IMR-90 (cell line): ENCODE data around the gene ZNFX1. TPM values are rescaled to one million over a fixed set of nuclear protein-coding genes. Genes with fewer than 3 reads are reported as not detected.
A peak's percentile ranks its signal among the peaks of the same experiment; 100 is the strongest.

ENCODE experiments used
- ATAC-seq: fragments of 200-7000 bp; cut with Tn5 transposase; 2 replicates; pipeline ENCODE4 v1.9.1; 2020; ENCODE audit warnings: low read depth, mild to moderate bottlenecking, moderate library complexity
- BruUV-seq: library from RNA; stranded (reverse); fragments of 400-500 nt; replicated peaks from 2 replicates; lab custom pipeline; 2021; lab: Mats Ljungman, UMichigan
- CTCF ChIA-PET: fragments of 300-600 bp; formaldehyde crosslinking; extraction: SDS; loops from one replicate; lab custom pipeline; 2021; ENCODE audit warnings: antibody characterized with exemption; lab: Yijun Ruan, JAX
- POLR2A ChIA-PET: fragments of 300-600 bp; sonication (Branson Sonifier 250); formaldehyde crosslinking; loops from one replicate; lab custom pipeline; 2022; ENCODE audit warnings: antibody characterized with exemption; ENCODE audit not compliant: unreplicated experiment; lab: Charles Lee
- DNase-seq: peaks from one replicate; pipeline ENCODE4 v3.0.0; 2013
- H2AFZ ChIP-seq: replicated peaks from 2 replicates; pipeline ENCODE3; 2013; ENCODE audit warnings: low read length, mild to moderate bottlenecking; ENCODE audit not compliant: poor library complexity
- H2AK5ac ChIP-seq: 2 replicates; pipeline ENCODE4 v1.6.1; 2013; ENCODE audit warnings: low read depth, low read length, inconsistent platforms
- H2AK9ac ChIP-seq: replicated peaks from 2 replicates; pipeline ENCODE3; 2013; ENCODE audit warnings: mild to moderate bottlenecking, low read depth, low read length, moderate library complexity; ENCODE audit not compliant: poor library complexity
- H2BK120ac ChIP-seq: 2 replicates; pipeline ENCODE4 v1.6.1; 2013; ENCODE audit warnings: low read depth, low read length, inconsistent platforms
- H2BK15ac ChIP-seq: 3 replicates; pipeline ENCODE4 v1.6.1; 2013; ENCODE audit warnings: low read depth, low read length, inconsistent platforms
- H2BK20ac ChIP-seq: 2 replicates; pipeline ENCODE4 v1.6.1; 2013; ENCODE audit warnings: low read depth, mild to moderate bottlenecking, inconsistent platforms, low read length, moderate library complexity
- H2BK5ac ChIP-seq: 2 replicates; pipeline ENCODE4 v1.6.1; 2013; ENCODE audit warnings: mild to moderate bottlenecking, low read depth, low read length, inconsistent platforms; ENCODE audit not compliant: poor library complexity, severe bottlenecking
- H3K14ac ChIP-seq: replicated peaks from 2 replicates; pipeline ENCODE4 v1.6.1; 2013; ENCODE audit warnings: low read depth, low read length, inconsistent platforms
- H3K18ac ChIP-seq: 2 replicates; pipeline ENCODE4 v1.6.1; 2013; ENCODE audit warnings: low read depth, low read length, control low read depth
- H3K23ac ChIP-seq: 2 replicates; pipeline ENCODE4 v1.6.1; 2013; ENCODE audit warnings: low read depth, low read length, inconsistent platforms
- H3K27ac ChIP-seq: 2 replicates; pipeline ENCODE4 v1.5.1; 2013; ENCODE audit warnings: mild to moderate bottlenecking, control low read depth, low read length; ENCODE audit not compliant: insufficient read depth
- H3K27me3 ChIP-seq: 2 replicates; pipeline ENCODE4 v1.6.1; 2013; ENCODE audit warnings: low read length; ENCODE audit not compliant: control insufficient read depth, insufficient read depth
- H3K36me3 ChIP-seq: 2 replicates; pipeline ENCODE4 v1.6.1; 2013; ENCODE audit warnings: low read length, mixed read lengths; ENCODE audit not compliant: control insufficient read depth, insufficient read depth
- H3K4ac ChIP-seq: 2 replicates; pipeline ENCODE4 v1.6.1; 2013; ENCODE audit warnings: low read depth, low read length, inconsistent platforms
- H3K4me1 ChIP-seq: 2 replicates; pipeline ENCODE4 v1.6.1; 2013; ENCODE audit warnings: low read length, mixed read lengths; ENCODE audit not compliant: control insufficient read depth, insufficient read depth
- H3K4me2 ChIP-seq: 2 replicates; pipeline ENCODE4 v1.6.1; 2013; ENCODE audit warnings: low read depth, mild to moderate bottlenecking, control low read depth, low read length, moderate library complexity
- H3K4me3 ChIP-seq: 2 replicates; pipeline ENCODE4 v1.5.1; 2013; ENCODE audit warnings: low read depth, mild to moderate bottlenecking, control low read depth, low read length, moderate library complexity; ENCODE audit not compliant: insufficient read depth
- H3K56ac ChIP-seq: 2 replicates; pipeline ENCODE4 v1.6.1; 2013; ENCODE audit warnings: low read length, inconsistent platforms; ENCODE audit not compliant: insufficient read depth; ENCODE audit errors: extremely low read depth
- H3K79me1 ChIP-seq, 2 experiments: 2 replicates each; pipeline ENCODE4 v1.6.1; 2013; ENCODE audit warnings: low read length in 2 of 2, inconsistent platforms in 1 of 2, low read depth in 1 of 2
- H3K9ac ChIP-seq: 2 replicates; pipeline ENCODE4 v1.6.1; 2013; ENCODE audit warnings: low read depth, low read length, control low read depth
- H3K9me1 ChIP-seq: 2 replicates; pipeline ENCODE4 v1.6.1; 2013; ENCODE audit warnings: low read length, inconsistent platforms; ENCODE audit not compliant: insufficient read depth
- H3K9me3 ChIP-seq: 2 replicates; pipeline ENCODE4 v1.6.1; 2013; ENCODE audit warnings: low read length; ENCODE audit not compliant: control insufficient read depth, insufficient read depth
- H4K20me1 ChIP-seq: 2 replicates; pipeline ENCODE4 v1.6.1; 2013; ENCODE audit warnings: low read length, inconsistent platforms; ENCODE audit not compliant: insufficient read depth
- H4K5ac ChIP-seq: 2 replicates; pipeline ENCODE4 v1.6.1; 2013; ENCODE audit warnings: mild to moderate bottlenecking, low read depth, low read length, control low read depth
- H4K8ac ChIP-seq, 2 experiments: 2 replicates each; pipeline ENCODE4 v1.6.1; 2013; ENCODE audit warnings: low read depth in 2 of 2, low read length in 2 of 2, control low read depth in 1 of 2, inconsistent platforms in 1 of 2
- H4K91ac ChIP-seq: 2 replicates; pipeline ENCODE4 v1.6.1; 2013; ENCODE audit warnings: low read depth, low read length, inconsistent platforms; ENCODE audit not compliant: insufficient read depth
- BHLHE40 ChIP-seq: fragments of 150-350 bp; IDR thresholded peaks from 2 replicates; pipeline ENCODE4 v1.6.1; 2016; ENCODE audit warnings: mild to moderate bottlenecking, low read depth, low read length
- CEBPB ChIP-seq: IDR thresholded peaks from 2 replicates; pipeline ENCODE4 v1.6.1; 2012; ENCODE audit warnings: low read depth, low read length, improper control_type of control experiment
- CHD1 ChIP-seq: IDR thresholded peaks from 2 replicates; pipeline ENCODE4 v1.6.1; 2012; ENCODE audit warnings: low read depth, low read length, improper control_type of control experiment
- ELK1 ChIP-seq: fragments of 150-350 bp; IDR thresholded peaks from 2 replicates; pipeline ENCODE4 v1.6.1; 2016; ENCODE audit warnings: low read depth, mild to moderate bottlenecking, low read length, moderate library complexity, borderline replicate concordance
- FOS ChIP-seq: fragments of 150-350 bp; IDR thresholded peaks from 2 replicates; pipeline ENCODE4 v1.6.1; 2016; ENCODE audit warnings: low read depth, low read length
- MAFK ChIP-seq: IDR thresholded peaks from 2 replicates; pipeline ENCODE4 v1.6.1; 2012; ENCODE audit warnings: low read depth, low read length, improper control_type of control experiment
- MAZ ChIP-seq: IDR thresholded peaks from 2 replicates; pipeline ENCODE4 v1.6.1; 2012; ENCODE audit warnings: low read depth, mild to moderate bottlenecking, low read length, improper control_type of control experiment, moderate library complexity, borderline replicate concordance
- MXI1 ChIP-seq: IDR thresholded peaks from 2 replicates; pipeline ENCODE4 v1.6.1; 2012; ENCODE audit warnings: low read depth, mild to moderate bottlenecking, low read length, moderate library complexity, borderline replicate concordance
- NFE2L2 ChIP-seq: fragments of 150-350 bp; IDR thresholded peaks from 2 replicates; pipeline ENCODE4 v1.6.1; 2016; ENCODE audit warnings: low read depth, mild to moderate bottlenecking, low read length
- POLR2A ChIP-seq: IDR thresholded peaks from 2 replicates; pipeline ENCODE4 v1.6.1; 2012; ENCODE audit warnings: mild to moderate bottlenecking, low read depth, low read length
- RAD21 ChIP-seq: IDR thresholded peaks from 2 replicates; pipeline ENCODE4 v1.6.1; 2012; ENCODE audit warnings: low read length, improper control_type of control experiment
- RCOR1 ChIP-seq: IDR thresholded peaks from 2 replicates; pipeline ENCODE4 v1.6.1; 2012; ENCODE audit warnings: mild to moderate bottlenecking, low read length, improper control_type of control experiment; ENCODE audit not compliant: insufficient replicate concordance
- RFX5 ChIP-seq: IDR thresholded peaks from 2 replicates; pipeline ENCODE4 v1.8.0; 2012; ENCODE audit warnings: low read depth, mild to moderate bottlenecking, low read length, moderate library complexity
- SMC3 ChIP-seq: fragments of 150-350 bp; IDR thresholded peaks from 2 replicates; pipeline ENCODE4 v1.6.1; 2016; ENCODE audit warnings: low read depth, mild to moderate bottlenecking, antibody characterized with exemption, low read length, moderate library complexity
- dilution Hi-C: fragments of 300-500 bp; cut with HindIII; formaldehyde crosslinking; loops from one replicate; pipeline ENCODE4 v1.14.3; 2018; ENCODE audit warnings: low sequenced_read_pairs; ENCODE audit not compliant: unreplicated experiment
- in situ Hi-C: fragments of 300-500 bp; cut with MboI; formaldehyde crosslinking; loops from 3 replicates; pipeline ENCODE4 v1.14.3; 2019; ENCODE audit warnings: low sequenced_read_pairs, inconsistent platforms, mixed read lengths
- intact Hi-C: fragments of 100-400 bp; cut with micrococcal nuclease; formaldehyde crosslinking; loops from 2 replicates; pipeline ENCODE4 v1.10.0; 2022
- polyA plus RNA-seq, 3 experiments: library from polyadenylated mRNA; depleted of rRNA; stranded (reverse); fragments of >200 nt; gene quantifications; 2 replicates each; pipeline ENCODE4 v1.2.3, GENCODE V29; 2012; ENCODE audit warnings: low replicate concordance in 1 of 3
- total RNA-seq: library from RNA; depleted of rRNA; stranded (reverse); fragments of >200 nt; gene quantifications from 2 replicates; pipeline ENCODE4 v1.2.3, GENCODE V29; 2012
- TF ChIP-seq, protein P1 (sequence below): fragments of 150-350 bp; IDR thresholded peaks from 2 replicates; pipeline ENCODE4 v1.6.1; 2017; ENCODE audit warnings: mild to moderate bottlenecking, antibody characterized with exemption, low read length, low read depth
- TF ChIP-seq, protein P2 (sequence below): conservative IDR thresholded peaks from 2 replicates; pipeline ENCODE4 v1.5.1; 2012; ENCODE audit warnings: mild to moderate bottlenecking, low read depth, low read length, improper control_type of control experiment

The ZNFX1 gene
- total and polyA plus RNA-seq, 2 of the 4 experiments (the other 2 are of a cell fraction), result 10.9 to 60.9 TPM

GRCh38 chr20:49310705-49311104 is 32.8 kb upstream of the ZNFX1 start:
- Histone ChIP-seq H3K27ac (no peak overlapping the region), H3K4me1 (no peaks in the 10 kb centered on the region), H3K23ac (no peak overlapping the region), H3K14ac (no peak overlapping the region), H3K4ac (no peak overlapping the region), H4K8ac (no peak overlapping the region), H3K4me2 (no peak overlapping the region), H3K9me3 (peaks cover 4% of the 10 kb centered on the region), H4K91ac (no peak overlapping the region), H2AK9ac (no peak overlapping the region), H3K9ac (no peak overlapping the region), H2BK120ac (no peak overlapping the region), H2AK5ac (no peak overlapping the region), H3K4me3 (no peak overlapping the region), H3K79me1 (no peaks in the 10 kb centered on the region), H3K36me3 (no peaks in the 10 kb centered on the region), H4K20me1 (no peaks in the 10 kb centered on the region), H2BK20ac (no peak overlapping the region), H2BK5ac (no peak overlapping the region), H3K27me3 (peaks cover 46% of the 10 kb centered on the region), H3K9me1 (no peaks in the 10 kb centered on the region), H3K56ac (no peak overlapping the region), H2BK15ac (no peak overlapping the region), H3K18ac (no peak overlapping the region), H4K5ac (no peak overlapping the region), H2AFZ (no peak overlapping the region)
- intact Hi-C loops, result no loop called here
- ChIA-PET CTCF (no interaction called here), POLR2A (interaction anchor here (0.6 kb wide), 1 partner anchor 21 kb away, joined by 6 read pairs; no protein-coding TSS in a partner anchor)
- DNase-seq (peak; percentile 19), ATAC-seq (no peak)
- no TSS peak for BruUV-seq
- TF ChIP-seq RFX5, result no peak
- TF ChIP-seq MAFK, result no peak
- no peak for TF ChIP-seq MXI1
- no peak for TF ChIP-seq RAD21
- TF ChIP-seq FOS, result no peak
- no peak for TF ChIP-seq CEBPB
- TF ChIP-seq CHD1, result no peak
- TF ChIP-seq, protein P1, sequence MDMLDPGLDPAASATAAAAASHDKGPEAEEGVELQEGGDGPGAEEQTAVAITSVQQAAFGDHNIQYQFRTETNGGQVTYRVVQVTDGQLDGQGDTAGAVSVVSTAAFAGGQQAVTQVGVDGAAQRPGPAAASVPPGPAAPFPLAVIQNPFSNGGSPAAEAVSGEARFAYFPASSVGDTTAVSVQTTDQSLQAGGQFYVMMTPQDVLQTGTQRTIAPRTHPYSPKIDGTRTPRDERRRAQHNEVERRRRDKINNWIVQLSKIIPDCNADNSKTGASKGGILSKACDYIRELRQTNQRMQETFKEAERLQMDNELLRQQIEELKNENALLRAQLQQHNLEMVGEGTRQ, result no peak
- no peak for TF ChIP-seq POLR2A
- TF ChIP-seq NFE2L2, result no peak
- TF ChIP-seq BHLHE40, result no peak
- no peak for TF ChIP-seq SMC3
- TF ChIP-seq, protein P2, sequence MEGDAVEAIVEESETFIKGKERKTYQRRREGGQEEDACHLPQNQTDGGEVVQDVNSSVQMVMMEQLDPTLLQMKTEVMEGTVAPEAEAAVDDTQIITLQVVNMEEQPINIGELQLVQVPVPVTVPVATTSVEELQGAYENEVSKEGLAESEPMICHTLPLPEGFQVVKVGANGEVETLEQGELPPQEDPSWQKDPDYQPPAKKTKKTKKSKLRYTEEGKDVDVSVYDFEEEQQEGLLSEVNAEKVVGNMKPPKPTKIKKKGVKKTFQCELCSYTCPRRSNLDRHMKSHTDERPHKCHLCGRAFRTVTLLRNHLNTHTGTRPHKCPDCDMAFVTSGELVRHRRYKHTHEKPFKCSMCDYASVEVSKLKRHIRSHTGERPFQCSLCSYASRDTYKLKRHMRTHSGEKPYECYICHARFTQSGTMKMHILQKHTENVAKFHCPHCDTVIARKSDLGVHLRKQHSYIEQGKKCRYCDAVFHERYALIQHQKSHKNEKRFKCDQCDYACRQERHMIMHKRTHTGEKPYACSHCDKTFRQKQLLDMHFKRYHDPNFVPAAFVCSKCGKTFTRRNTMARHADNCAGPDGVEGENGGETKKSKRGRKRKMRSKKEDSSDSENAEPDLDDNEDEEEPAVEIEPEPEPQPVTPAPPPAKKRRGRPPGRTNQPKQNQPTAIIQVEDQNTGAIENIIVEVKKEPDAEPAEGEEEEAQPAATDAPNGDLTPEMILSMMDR, result no peak
- TF ChIP-seq RCOR1, result no peak
- TF ChIP-seq MAZ, result no peak
- no peak for TF ChIP-seq ELK1
- dilution Hi-C loops, result no loop called here
- in situ Hi-C loops, result no loop called here
